HepG2 (cell line): ENCODE measurements around the gene CACNA1C.

Experiments used
- GATAD1 ChIP-seq: IDR thresholded peaks from 2 replicates; pipeline ENCODE4 v1.6.1; 2016; ENCODE audit warnings: missing genetic modification reagents, missing compliant biosample characterization
- MXI1 ChIP-seq: IDR thresholded peaks from 3 replicates; pipeline ENCODE4 v1.6.1; 2012; ENCODE audit warnings: low read depth, low read length, inconsistent platforms, borderline replicate concordance
- NR3C1 ChIP-seq: sonication (generic); formaldehyde crosslinking; IDR thresholded peaks from 2 replicates; pipeline ENCODE4 v1.4.0; 2020; ENCODE audit warnings: missing genetic modification reagents
- SMAD3 ChIP-seq: sonication (generic); formaldehyde crosslinking; IDR thresholded peaks from 2 replicates; pipeline ENCODE4 v1.4.0; 2020; ENCODE audit warnings: missing genetic modification reagents
- TF ChIP-seq, protein P1 (sequence below): sonication (generic); formaldehyde crosslinking; IDR thresholded peaks from 2 replicates; pipeline ENCODE4 v1.8.1; 2023; ENCODE audit warnings: mild to moderate bottlenecking, missing genetic modification reagents
- TF ChIP-seq, protein P2 (sequence below): sonication (generic); formaldehyde crosslinking; IDR thresholded peaks from 2 replicates; pipeline ENCODE4 v1.4.0; 2020; ENCODE audit warnings: missing genetic modification reagents
- TF ChIP-seq, protein P3 (sequence below): sonication (generic); formaldehyde crosslinking; conservative IDR thresholded peaks from 2 replicates; pipeline ENCODE4 v1.4.0; 2020; ENCODE audit warnings: mild to moderate bottlenecking, missing genetic modification reagents, moderate library complexity
- TF ChIP-seq, protein P4 (sequence below): sonication (generic); formaldehyde crosslinking; IDR thresholded peaks from 2 replicates; pipeline ENCODE4 v1.5.0; 2020; ENCODE audit warnings: mild to moderate bottlenecking, missing genetic modification reagents, moderate library complexity

DNA sequence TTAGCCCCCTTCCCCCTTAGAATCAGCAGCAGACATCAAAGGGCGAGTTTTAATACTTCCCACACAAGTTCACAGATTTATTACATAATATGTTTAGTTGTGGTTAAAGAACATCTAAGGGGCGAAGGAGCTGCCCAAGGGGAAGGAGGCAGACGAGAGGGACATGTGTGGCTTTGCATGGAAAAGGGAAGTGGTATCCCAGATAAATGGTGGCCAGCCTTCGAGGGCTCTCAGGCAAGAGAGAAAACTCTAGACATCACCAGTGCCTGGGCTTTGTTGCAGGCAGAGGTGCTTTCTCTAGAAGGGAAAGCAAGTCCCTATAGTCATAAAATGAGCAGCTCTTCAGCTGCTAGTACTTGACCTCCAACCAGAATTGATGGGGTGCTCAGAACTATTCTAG, 121.2 kb downstream of the CACNA1C start:
- TF ChIP-seq SMAD3 (CRISPR knock-in tag) = no peak
- no peak for TF ChIP-seq GATAD1 (CRISPR knock-in tag)
- no peak for TF ChIP-seq NR3C1 (CRISPR knock-in tag)
- TF ChIP-seq, protein P1, sequence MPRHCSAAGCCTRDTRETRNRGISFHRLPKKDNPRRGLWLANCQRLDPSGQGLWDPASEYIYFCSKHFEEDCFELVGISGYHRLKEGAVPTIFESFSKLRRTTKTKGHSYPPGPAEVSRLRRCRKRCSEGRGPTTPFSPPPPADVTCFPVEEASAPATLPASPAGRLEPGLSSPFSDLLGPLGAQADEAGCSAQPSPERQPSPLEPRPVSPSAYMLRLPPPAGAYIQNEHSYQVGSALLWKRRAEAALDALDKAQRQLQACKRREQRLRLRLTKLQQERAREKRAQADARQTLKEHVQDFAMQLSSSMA = no peak
- TF ChIP-seq, protein P2, sequence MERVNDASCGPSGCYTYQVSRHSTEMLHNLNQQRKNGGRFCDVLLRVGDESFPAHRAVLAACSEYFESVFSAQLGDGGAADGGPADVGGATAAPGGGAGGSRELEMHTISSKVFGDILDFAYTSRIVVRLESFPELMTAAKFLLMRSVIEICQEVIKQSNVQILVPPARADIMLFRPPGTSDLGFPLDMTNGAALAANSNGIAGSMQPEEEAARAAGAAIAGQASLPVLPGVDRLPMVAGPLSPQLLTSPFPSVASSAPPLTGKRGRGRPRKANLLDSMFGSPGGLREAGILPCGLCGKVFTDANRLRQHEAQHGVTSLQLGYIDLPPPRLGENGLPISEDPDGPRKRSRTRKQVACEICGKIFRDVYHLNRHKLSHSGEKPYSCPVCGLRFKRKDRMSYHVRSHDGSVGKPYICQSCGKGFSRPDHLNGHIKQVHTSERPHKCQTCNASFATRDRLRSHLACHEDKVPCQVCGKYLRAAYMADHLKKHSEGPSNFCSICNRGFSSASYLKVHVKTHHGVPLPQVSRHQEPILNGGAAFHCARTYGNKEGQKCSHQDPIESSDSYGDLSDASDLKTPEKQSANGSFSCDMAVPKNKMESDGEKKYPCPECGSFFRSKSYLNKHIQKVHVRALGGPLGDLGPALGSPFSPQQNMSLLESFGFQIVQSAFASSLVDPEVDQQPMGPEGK = no peak
- TF ChIP-seq MXI1 = no peak
- TF ChIP-seq, protein P3, sequence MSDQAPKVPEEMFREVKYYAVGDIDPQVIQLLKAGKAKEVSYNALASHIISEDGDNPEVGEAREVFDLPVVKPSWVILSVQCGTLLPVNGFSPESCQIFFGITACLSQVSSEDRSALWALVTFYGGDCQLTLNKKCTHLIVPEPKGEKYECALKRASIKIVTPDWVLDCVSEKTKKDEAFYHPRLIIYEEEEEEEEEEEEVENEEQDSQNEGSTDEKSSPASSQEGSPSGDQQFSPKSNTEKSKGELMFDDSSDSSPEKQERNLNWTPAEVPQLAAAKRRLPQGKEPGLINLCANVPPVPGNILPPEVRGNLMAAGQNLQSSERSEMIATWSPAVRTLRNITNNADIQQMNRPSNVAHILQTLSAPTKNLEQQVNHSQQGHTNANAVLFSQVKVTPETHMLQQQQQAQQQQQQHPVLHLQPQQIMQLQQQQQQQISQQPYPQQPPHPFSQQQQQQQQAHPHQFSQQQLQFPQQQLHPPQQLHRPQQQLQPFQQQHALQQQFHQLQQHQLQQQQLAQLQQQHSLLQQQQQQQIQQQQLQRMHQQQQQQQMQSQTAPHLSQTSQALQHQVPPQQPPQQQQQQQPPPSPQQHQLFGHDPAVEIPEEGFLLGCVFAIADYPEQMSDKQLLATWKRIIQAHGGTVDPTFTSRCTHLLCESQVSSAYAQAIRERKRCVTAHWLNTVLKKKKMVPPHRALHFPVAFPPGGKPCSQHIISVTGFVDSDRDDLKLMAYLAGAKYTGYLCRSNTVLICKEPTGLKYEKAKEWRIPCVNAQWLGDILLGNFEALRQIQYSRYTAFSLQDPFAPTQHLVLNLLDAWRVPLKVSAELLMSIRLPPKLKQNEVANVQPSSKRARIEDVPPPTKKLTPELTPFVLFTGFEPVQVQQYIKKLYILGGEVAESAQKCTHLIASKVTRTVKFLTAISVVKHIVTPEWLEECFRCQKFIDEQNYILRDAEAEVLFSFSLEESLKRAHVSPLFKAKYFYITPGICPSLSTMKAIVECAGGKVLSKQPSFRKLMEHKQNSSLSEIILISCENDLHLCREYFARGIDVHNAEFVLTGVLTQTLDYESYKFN (CRISPR knock-in tag) = no peak
- TF ChIP-seq, protein P4, sequence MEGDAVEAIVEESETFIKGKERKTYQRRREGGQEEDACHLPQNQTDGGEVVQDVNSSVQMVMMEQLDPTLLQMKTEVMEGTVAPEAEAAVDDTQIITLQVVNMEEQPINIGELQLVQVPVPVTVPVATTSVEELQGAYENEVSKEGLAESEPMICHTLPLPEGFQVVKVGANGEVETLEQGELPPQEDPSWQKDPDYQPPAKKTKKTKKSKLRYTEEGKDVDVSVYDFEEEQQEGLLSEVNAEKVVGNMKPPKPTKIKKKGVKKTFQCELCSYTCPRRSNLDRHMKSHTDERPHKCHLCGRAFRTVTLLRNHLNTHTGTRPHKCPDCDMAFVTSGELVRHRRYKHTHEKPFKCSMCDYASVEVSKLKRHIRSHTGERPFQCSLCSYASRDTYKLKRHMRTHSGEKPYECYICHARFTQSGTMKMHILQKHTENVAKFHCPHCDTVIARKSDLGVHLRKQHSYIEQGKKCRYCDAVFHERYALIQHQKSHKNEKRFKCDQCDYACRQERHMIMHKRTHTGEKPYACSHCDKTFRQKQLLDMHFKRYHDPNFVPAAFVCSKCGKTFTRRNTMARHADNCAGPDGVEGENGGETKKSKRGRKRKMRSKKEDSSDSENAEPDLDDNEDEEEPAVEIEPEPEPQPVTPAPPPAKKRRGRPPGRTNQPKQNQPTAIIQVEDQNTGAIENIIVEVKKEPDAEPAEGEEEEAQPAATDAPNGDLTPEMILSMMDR (CRISPR knock-in tag) = no peak
